ENCODE measurements around the gene CABLES1.

The CABLES1 gene

DNA sequence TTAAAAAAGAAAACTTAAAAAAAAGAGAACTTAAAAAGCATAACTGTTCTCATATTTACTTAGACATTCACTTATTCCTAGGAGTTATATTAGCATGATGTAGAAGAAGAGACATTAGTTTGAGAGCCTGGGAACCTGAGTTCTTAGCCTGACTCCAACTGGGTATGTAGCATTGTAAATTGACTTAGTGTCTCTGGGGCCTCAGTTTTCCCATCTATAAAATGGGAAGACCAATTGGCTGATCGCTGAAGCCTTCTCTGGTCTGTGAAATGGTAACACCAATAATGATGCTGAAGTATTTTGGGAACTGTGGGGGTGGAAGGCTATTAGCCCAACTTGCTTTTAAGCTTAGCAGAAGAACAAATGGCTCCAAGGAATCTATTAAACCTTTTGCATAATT is 55.9 kb downstream of the CABLES1 start:
- Histone ChIP-seq H3K9me3 (no peaks in the 10 kb centered on the region), H3K4me1 (peaks cover 16% of the 10 kb centered on the region), H3K4me3 (no peak overlapping the region), H3K27me3 (ENCODE audit: low read depth) (no peaks in the 10 kb centered on the region), H3K36me3 (replicated peaks) (no peaks in the 10 kb centered on the region)
- in situ Hi-C loops (cut with MboI; ENCODE audit: low sequenced_read_pairs), result no loop called here
- DNase-seq (ENCODE audit: low spot score in 2 of 2), result no peak

- Histone ChIP-seq H3K27me3 (ENCODE audit: low read depth) (no peaks in the 10 kb centered on the region), H3K36me3 (replicated peaks) (no peaks in the 10 kb centered on the region), H3K4me1 (peaks cover 20% of the 10 kb centered on the region), H3K9me3 (no peaks in the 10 kb centered on the region), H3K4me3 (no peak overlapping the region)
- DNase-seq (ENCODE audit: low spot score in 2 of 2), result no peak
- in situ Hi-C loops (cut with MboI; ENCODE audit: low sequenced_read_pairs), result no loop called here
These were observed 58.5 kb downstream of the CABLES1 start for GRCh38 chr18:23193742-23194141.

GRCh38 chr18:23194155-23194996 is 59.1 kb downstream of the CABLES1 start:
- H3K4me1 ChIP-seq, result peaks cover 20% of the 10 kb centered on the region
- no peaks in the 10 kb centered on the region for H3K36me3 ChIP-seq (replicated peaks)
- in situ Hi-C loops (cut with MboI; ENCODE audit: low sequenced_read_pairs), result no loop called here
- H3K4me3 ChIP-seq, result no peak overlapping the region
- no peak for DNase-seq (ENCODE audit: low spot score in 2 of 2)
- H3K27me3 ChIP-seq (ENCODE audit: low read depth), result no peaks in the 10 kb centered on the region
- H3K9me3 ChIP-seq, result no peaks in the 10 kb centered on the region

DNA sequence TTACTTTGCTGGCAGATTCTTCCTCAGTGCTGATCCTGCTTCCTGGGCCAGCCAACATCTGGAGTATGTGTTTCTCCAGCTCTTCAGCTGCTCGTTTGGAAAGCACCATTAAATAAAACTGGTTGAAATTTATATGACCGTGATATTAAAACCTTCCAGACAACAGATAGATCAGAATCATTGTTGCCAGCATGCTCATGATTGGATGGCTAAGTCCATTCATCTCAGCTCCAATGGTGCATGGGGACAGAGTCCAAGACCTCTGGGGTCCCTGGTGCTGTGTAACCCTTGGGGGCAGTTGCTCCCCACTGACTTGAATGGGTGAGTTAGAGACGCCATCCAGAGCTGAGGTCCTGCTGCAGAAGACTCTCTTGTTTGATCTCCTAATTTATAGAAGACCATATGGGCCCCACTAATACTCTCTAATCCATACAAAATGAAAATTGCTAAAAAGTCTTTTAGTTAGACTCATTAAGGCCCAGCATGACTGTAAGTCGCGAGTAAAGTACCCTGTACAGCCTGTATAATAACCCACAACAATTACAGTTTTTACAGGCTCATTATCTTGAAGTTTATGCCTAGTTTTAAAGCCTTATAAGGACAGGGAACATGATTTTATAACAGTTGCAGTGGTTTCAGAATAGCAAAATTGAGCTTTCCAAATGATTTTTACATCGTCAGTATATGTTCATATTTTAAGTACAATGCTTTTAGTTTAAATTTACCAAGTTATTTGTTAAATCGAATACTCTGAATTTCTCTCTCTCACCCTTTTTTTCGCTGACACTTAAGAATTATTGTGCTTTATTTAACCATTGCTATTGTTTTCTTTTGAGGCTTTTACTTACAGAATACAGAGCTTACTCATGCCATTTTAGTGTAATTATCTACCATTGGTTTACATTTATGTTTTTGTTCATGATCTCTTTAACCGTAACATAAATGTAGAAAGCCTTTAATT is 60.0 kb downstream of the CABLES1 start:
- H3K36me3 ChIP-seq (replicated peaks), result no peaks in the 10 kb centered on the region
- peak in 1 of 2 experiments; percentile 74 for DNase-seq (ENCODE audit: low spot score in 2 of 2)
- H3K27me3 ChIP-seq (ENCODE audit: low read depth), result no peaks in the 10 kb centered on the region
- H3K4me3 ChIP-seq, result no peak overlapping the region
- in situ Hi-C loops (cut with MboI; ENCODE audit: low sequenced_read_pairs), result no loop called here
- peaks cover 20% of the 10 kb centered on the region for H3K4me1 ChIP-seq
- H3K9me3 ChIP-seq, result no peaks in the 10 kb centered on the region

GRCh38 chr18:23196119-23197007 is 61.1 kb downstream of the CABLES1 start:
- Histone ChIP-seq H3K27me3 (ENCODE audit: low read depth) (no peaks in the 10 kb centered on the region), H3K4me1 (peaks cover 20% of the 10 kb centered on the region), H3K36me3 (replicated peaks) (no peaks in the 10 kb centered on the region), H3K4me3 (no peak overlapping the region), H3K9me3 (no peaks in the 10 kb centered on the region)
- DNase-seq (ENCODE audit: low spot score in 2 of 2), result peak in 1 of 2 experiments; percentile 20
- in situ Hi-C loops (cut with MboI; ENCODE audit: low sequenced_read_pairs), result no loop called here

- no peaks in the 10 kb centered on the region for H3K36me3 ChIP-seq (replicated peaks)
- peaks cover 20% of the 10 kb centered on the region for H3K4me1 ChIP-seq
- H3K4me3 ChIP-seq, result no peak overlapping the region
- H3K27me3 ChIP-seq (ENCODE audit: low read depth), result no peaks in the 10 kb centered on the region
- no peak for DNase-seq (ENCODE audit: low spot score in 2 of 2)
- no peaks in the 10 kb centered on the region for H3K9me3 ChIP-seq
- in situ Hi-C loops (cut with MboI; ENCODE audit: low sequenced_read_pairs), result no loop called here
These were observed 63.0 kb downstream of the CABLES1 start for GRCh38 chr18:23198217-23198845.

DNA sequence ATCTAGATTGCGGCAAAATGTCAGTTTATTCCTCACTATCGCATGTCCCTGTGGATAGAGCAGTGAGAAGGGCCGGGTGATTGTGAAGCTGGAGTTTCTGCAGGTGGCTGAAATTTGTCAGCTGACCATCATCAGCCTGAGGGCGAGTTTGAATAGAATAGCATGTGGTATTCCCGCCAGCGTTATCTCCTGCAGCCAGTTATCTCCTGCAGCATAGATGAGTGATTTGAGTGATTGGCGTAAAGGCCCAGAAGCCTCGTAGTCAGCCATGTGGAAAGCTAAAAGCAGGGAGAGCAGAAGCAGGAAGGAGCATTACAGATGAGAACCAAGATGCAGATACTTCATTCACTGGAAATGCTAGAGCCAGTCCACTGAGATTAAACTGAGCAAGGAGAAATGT is 65.5 kb downstream of the CABLES1 start:
- in situ Hi-C loops (cut with MboI; ENCODE audit: low sequenced_read_pairs), result no loop called here
- Histone ChIP-seq H3K27me3 (ENCODE audit: low read depth) (no peaks in the 10 kb centered on the region), H3K36me3 (replicated peaks) (no peaks in the 10 kb centered on the region), H3K9me3 (no peaks in the 10 kb centered on the region), H3K4me3 (no peak overlapping the region), H3K4me1 (peaks cover 8% of the 10 kb centered on the region)
- DNase-seq (ENCODE audit: low spot score in 2 of 2), result no peak

- Histone ChIP-seq H3K9me3 (no peaks in the 10 kb centered on the region), H3K4me1 (no peaks in the 10 kb centered on the region), H3K27me3 (ENCODE audit: low read depth) (no peaks in the 10 kb centered on the region), H3K36me3 (replicated peaks) (no peaks in the 10 kb centered on the region), H3K4me3 (no peak overlapping the region)
- no peak for DNase-seq (ENCODE audit: low spot score in 2 of 2)
- in situ Hi-C loops (cut with MboI; ENCODE audit: low sequenced_read_pairs), result no loop called here
These were observed 66.5 kb downstream of the CABLES1 start for GRCh38 chr18:23201741-23202140.

- no peaks in the 10 kb centered on the region for H3K27me3 ChIP-seq (ENCODE audit: low read depth)
- DNase-seq (ENCODE audit: low spot score in 2 of 2), result no peak
- in situ Hi-C loops (cut with MboI; ENCODE audit: low sequenced_read_pairs), result no loop called here
- H3K9me3 ChIP-seq, result no peaks in the 10 kb centered on the region
- no peak overlapping the region for H3K4me3 ChIP-seq
- H3K36me3 ChIP-seq (replicated peaks), result no peaks in the 10 kb centered on the region
- no peaks in the 10 kb centered on the region for H3K4me1 ChIP-seq
These were observed 68.7 kb downstream of the CABLES1 start for GRCh38 chr18:23203891-23204432.

DNA sequence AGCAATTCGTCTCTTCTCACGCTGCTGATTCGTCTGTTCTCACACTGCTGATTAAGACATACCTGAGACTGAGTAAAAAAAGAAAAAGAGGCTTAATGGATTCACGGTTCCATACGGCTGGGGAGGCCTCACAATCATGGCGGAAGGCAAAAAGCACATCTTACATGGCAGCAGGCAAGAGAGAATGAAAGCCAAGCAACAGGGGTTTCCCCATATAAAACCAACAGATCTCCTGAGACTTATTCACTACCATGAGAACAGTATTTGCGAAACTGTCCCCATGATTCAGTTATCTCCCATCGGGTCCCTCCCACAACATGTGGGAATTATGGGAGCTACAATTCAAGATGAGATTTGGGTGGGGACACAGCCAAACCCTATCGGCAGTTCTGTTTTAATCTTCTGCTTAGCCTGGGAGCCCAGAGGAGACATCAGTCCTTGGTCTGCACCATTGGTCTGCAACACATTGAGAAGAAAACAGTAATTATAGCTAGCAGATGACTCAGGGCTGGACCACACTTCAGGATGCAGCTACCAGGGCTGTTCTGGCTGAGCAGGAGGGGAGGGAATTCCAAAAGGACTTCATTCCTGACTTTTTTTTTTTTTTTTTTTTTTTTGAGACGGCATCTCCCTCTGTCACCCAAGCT is 69.4 kb downstream of the CABLES1 start:
- in situ Hi-C loops (cut with MboI; ENCODE audit: low sequenced_read_pairs), result no loop called here
- Histone ChIP-seq H3K4me1 (no peaks in the 10 kb centered on the region), H3K9me3 (no peaks in the 10 kb centered on the region), H3K36me3 (replicated peaks) (no peaks in the 10 kb centered on the region), H3K27me3 (ENCODE audit: low read depth) (no peaks in the 10 kb centered on the region), H3K4me3 (no peak overlapping the region)
- no peak for DNase-seq (ENCODE audit: low spot score in 2 of 2)

- no peaks in the 10 kb centered on the region for H3K9me3 ChIP-seq
- in situ Hi-C loops (cut with MboI; ENCODE audit: low sequenced_read_pairs), result no loop called here
- no peak overlapping the region for H3K4me3 ChIP-seq
- no peaks in the 10 kb centered on the region for H3K36me3 ChIP-seq (replicated peaks)
- DNase-seq (ENCODE audit: low spot score in 2 of 2), result no peak
- H3K27me3 ChIP-seq (ENCODE audit: low read depth), result no peaks in the 10 kb centered on the region
- no peaks in the 10 kb centered on the region for H3K4me1 ChIP-seq
These were observed 70.7 kb downstream of the CABLES1 start for GRCh38 chr18:23205980-23206379.

GRCh38 chr18:23207191-23207955 is 72.1 kb downstream of the CABLES1 start:
- no peak for DNase-seq (ENCODE audit: low spot score in 2 of 2)
- Histone ChIP-seq H3K27me3 (ENCODE audit: low read depth) (no peaks in the 10 kb centered on the region), H3K9me3 (no peaks in the 10 kb centered on the region), H3K36me3 (replicated peaks) (no peaks in the 10 kb centered on the region), H3K4me1 (no peaks in the 10 kb centered on the region), H3K4me3 (no peak overlapping the region)
- in situ Hi-C loops (cut with MboI; ENCODE audit: low sequenced_read_pairs), result no loop called here

Measured in HAP-1 (cell line).